Epithelial cell of esophagus (primary cell): ENCODE measurements around the gene CERS1.

Source experiments
- DNase-seq: peaks from one replicate; pipeline ENCODE4 v3.0.0; 2010; ENCODE audit warnings: low read depth
- H3K4me3 ChIP-seq: 2 replicates; pipeline ENCODE4 v1.5.1; 2011; ENCODE audit warnings: mild to moderate bottlenecking, low read length, control low read depth
- TF ChIP-seq, protein P1 (sequence below): IDR thresholded peaks from 2 replicates; pipeline ENCODE4 v1.5.1; 2011; ENCODE audit warnings: low read depth, mild to moderate bottlenecking, low read length, control low read depth, inconsistent platforms; ENCODE audit not compliant: insufficient read depth; ENCODE audit errors: missing control alignments

Gene CERS1

GRCh38 chr19:18862976-18863842 is 32.7 kb downstream of the CERS1 start:
- no peak for DNase-seq
- TF ChIP-seq, protein P1, sequence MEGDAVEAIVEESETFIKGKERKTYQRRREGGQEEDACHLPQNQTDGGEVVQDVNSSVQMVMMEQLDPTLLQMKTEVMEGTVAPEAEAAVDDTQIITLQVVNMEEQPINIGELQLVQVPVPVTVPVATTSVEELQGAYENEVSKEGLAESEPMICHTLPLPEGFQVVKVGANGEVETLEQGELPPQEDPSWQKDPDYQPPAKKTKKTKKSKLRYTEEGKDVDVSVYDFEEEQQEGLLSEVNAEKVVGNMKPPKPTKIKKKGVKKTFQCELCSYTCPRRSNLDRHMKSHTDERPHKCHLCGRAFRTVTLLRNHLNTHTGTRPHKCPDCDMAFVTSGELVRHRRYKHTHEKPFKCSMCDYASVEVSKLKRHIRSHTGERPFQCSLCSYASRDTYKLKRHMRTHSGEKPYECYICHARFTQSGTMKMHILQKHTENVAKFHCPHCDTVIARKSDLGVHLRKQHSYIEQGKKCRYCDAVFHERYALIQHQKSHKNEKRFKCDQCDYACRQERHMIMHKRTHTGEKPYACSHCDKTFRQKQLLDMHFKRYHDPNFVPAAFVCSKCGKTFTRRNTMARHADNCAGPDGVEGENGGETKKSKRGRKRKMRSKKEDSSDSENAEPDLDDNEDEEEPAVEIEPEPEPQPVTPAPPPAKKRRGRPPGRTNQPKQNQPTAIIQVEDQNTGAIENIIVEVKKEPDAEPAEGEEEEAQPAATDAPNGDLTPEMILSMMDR = no peak
- no peak overlapping the region for H3K4me3 ChIP-seq

DNA sequence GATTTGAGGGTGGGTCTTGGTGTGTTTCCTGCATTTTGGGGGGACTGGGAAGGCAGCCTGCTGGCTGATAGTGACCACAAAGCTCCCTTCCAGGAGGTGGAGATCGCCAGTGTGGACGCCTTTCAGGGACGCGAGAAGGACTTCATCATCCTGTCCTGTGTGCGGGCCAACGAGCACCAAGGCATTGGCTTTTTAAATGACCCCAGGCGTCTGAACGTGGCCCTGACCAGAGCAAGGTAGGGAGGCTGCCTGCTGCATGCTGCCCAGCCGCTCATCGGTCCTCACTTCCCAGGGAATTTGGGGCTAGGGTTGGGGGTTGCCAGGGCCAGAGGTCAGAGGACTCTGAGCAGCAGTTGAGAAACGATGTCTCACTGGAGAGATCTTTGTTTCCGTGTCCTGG is 34.0 kb downstream of the CERS1 start:
- TF ChIP-seq, protein P1 = no peak
- DNase-seq = no peak
- no peak overlapping the region for H3K4me3 ChIP-seq

- H3K4me3 ChIP-seq = no peak overlapping the region
- no peak for DNase-seq
- TF ChIP-seq, protein P1 = no peak
Observed at GRCh38 chr19:18861235-18861634, 34.7 kb downstream of the CERS1 start.

DNA sequence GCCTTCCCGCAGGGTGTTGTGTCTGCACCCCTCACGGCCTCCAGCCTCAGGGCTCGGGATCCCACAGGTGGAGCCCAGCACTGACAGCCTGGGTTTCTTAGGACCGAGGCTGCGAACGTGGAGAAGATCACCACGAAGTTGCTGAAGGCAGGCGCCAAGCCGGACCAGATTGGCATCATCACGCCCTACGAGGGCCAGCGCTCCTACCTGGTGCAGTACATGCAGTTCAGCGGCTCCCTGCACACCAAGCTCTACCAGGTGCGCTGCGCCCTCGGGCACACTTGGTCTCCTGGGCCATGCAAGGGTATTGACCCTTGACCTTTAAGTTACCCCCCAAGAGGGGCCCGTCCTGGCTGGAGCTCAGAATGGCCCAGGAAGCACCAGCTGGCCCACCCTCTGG is 35.2 kb downstream of the CERS1 start:
- no peak for DNase-seq
- TF ChIP-seq, protein P1 = no peak

GRCh38 chr19:18860302-18860700 is 35.7 kb downstream of the CERS1 start:
- TF ChIP-seq, protein P1 = no peak
- no peak overlapping the region for H3K4me3 ChIP-seq
- DNase-seq = no peak

More for the DNA sequence above, 35.2 kb downstream of the CERS1 start:
- H3K4me3 ChIP-seq = no peak overlapping the region

DNA sequence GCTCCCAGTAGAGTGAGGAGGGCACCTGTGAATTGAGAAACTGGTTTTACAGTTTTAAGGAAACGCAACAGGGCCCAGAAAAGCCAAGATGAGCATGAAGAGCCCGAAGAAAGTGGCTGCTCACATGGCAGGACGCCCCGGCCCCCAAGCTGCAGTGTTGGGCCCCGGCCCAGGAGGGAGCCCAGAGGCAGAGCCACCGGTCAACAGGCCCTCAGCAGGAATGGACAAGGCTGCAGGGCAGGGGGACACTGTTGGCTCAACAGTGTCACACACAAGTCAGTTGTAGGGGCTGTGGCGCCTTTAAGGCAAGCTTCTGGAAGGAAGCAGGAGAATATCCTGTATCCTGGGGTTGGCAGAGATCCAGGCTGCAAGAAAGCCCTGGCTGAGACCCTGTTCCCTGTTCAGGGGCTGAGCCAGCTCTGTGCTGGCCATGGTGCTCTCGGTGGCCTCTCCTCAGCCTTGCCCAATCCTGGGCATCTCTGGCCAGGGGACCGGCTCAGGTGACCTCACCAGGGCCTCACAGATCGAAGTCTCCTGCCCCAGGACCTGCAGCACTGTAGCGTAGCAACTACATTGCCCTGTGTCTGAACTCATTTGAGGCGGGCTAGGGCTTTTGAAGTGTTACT is 36.2 kb downstream of the CERS1 start:
- TF ChIP-seq, protein P1 = no peak
- no peak for DNase-seq
- H3K4me3 ChIP-seq = no peak overlapping the region
